NCI-H345 (cell line): ENCODE measurements around the gene METTL25B.

Experiments
- DNase-seq: peaks from one replicate; lab custom pipeline; 2025; lab: John Stamatoyannopoulos, UW

Gene METTL25B

GRCh38 chr1:156700736-156701531 is 27.3 kb upstream of the METTL25B start:
- DNase-seq: no peak

- DNase-seq: no peak
Measured at GRCh38 chr1:156703336-156703735, 24.9 kb upstream of the METTL25B start.

GRCh38 chr1:156703741-156704140 is 24.5 kb upstream of the METTL25B start:
- DNase-seq: no peak

GRCh38 chr1:156704166-156704711 is 24.0 kb upstream of the METTL25B start:
- DNase-seq: no peak

GRCh38 chr1:156704930-156705320 is 23.3 kb upstream of the METTL25B start:
- DNase-seq: no peak

- no peak for DNase-seq
Measured at GRCh38 chr1:156705321-156705917, 22.9 kb upstream of the METTL25B start, which contains the start of gene CRABP2. TSS of gene CRABP2 (minus strand) at chr1:156705583. CDS start at chr1:156705446, 137 bp downstream.

GRCh38 chr1:156705918-156706656 is 22.2 kb upstream of the METTL25B start:
- peak; percentile 67 for DNase-seq

GRCh38 chr1:156706657-156707416 is 21.4 kb upstream of the METTL25B start:
- DNase-seq: no peak

GRCh38 chr1:156707417-156708217 is 20.7 kb upstream of the METTL25B start:
- DNase-seq: no peak

- DNase-seq: no peak
Measured at GRCh38 chr1:156708218-156708661, 20.0 kb upstream of the METTL25B start.

- no peak for DNase-seq
Measured at GRCh38 chr1:156709031-156709430, 19.2 kb upstream of the METTL25B start.

- no peak for DNase-seq
Measured at GRCh38 chr1:156709757-156710489, 18.3 kb upstream of the METTL25B start.

GRCh38 chr1:156711011-156711817 is 17.1 kb upstream of the METTL25B start:
- DNase-seq: no peak

GRCh38 chr1:156712626-156713025 is 15.6 kb upstream of the METTL25B start:
- DNase-seq: no peak

GRCh38 chr1:156714830-156715229 is 13.4 kb upstream of the METTL25B start:
- DNase-seq: no peak

GRCh38 chr1:156717351-156717750 is 10.9 kb upstream of the METTL25B start:
- no peak for DNase-seq

- DNase-seq: no peak
Measured at GRCh38 chr1:156721131-156721530, 7.1 kb upstream of the METTL25B start.

- no peak for DNase-seq
Measured at GRCh38 chr1:156721535-156721934, 6.7 kb upstream of the METTL25B start.

GRCh38 chr1:156725683-156726280 is 2.5 kb upstream of the METTL25B start:
- DNase-seq: peak; percentile 83
